GM19035 (cell line): ENCODE data around the gene FARS2.

Experiments used
- ATAC-seq: cut with Tn5 transposase; IDR thresholded peaks from one replicate; pipeline ENCODE4 v1.9.1; 2021; ENCODE audit not compliant: unreplicated experiment

FARS2 gene

DNA sequence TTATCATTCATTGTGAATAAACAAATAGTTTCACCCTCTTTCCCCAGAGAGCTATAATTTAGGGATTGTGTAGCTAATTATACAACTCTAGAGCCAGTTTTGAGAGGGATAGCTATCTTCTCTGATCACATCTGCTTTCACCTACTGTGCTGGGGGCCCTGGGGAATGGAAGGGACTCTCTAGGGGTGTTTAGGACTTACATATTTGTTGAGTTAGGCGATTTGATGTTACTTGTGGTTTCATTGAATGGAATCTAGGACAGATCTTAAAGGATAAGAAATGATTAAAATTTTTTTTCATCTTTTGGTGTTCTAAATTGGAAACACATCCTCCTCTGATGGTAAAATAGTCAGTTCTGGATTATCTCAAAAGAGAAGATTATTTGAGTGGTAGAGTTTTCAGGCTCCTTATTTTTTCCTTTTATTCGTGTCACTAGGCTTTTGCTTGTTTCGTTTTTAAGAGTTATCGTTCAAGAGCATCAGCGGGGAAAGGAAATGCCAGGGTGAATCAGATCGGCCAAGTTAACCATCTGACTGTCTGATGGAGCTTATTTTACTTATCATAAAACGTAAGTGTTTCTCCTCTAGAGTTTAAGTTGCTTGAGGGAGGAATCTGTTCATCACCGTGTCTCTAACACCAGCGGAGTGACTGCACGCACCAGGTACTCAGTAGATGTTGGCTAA, 236.7 kb downstream of the FARS2 start:
- no peak for ATAC-seq

DNA sequence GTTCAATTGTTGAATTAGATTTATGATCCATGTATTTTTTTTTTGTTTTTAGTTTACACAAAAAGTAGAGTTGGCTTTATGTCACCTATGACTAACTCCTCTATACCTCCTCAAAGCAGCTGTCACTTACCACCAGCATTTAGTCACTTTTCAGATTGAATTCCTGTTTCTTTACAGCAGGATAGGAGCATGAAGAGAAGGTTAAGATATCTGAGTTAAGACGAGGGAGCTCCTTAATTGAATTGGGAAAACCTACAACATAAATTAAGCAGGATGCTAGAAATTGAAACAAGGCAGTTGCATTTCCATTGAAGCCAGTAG, 237.2 kb downstream of the FARS2 start:
- no peak for ATAC-seq

DNA sequence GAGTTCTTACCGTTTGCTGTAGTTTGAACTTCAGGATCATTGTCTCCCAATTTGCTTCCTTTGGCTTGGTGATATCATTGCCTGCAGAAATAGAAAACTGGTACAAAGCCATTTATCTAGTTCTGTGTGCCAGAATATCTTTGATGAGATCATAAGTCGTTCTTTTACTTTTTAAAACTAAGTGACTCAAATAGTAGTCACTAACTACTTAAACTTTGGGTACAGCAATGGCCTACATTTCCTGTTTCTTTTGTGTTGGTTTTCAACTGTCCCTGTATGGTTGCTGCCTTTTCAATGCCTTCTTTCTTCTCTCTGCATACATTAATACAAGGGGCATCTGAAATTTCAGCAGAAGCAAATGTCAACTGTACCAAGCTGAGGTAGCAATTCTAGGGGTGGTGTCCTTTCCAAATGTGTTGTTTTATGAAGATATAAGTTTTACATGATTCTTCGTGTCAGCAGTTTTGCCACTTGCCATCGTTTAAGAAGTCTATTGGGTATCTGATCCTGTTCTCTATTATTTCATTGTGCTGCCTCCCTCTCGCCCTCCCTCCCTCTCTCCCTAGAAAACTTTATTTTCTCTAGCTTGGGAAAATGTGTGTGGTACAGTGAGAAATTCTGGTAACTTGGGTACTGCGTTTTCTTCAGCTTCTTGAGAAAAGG, 238.5 kb downstream of the FARS2 start:
- no peak for ATAC-seq

DNA sequence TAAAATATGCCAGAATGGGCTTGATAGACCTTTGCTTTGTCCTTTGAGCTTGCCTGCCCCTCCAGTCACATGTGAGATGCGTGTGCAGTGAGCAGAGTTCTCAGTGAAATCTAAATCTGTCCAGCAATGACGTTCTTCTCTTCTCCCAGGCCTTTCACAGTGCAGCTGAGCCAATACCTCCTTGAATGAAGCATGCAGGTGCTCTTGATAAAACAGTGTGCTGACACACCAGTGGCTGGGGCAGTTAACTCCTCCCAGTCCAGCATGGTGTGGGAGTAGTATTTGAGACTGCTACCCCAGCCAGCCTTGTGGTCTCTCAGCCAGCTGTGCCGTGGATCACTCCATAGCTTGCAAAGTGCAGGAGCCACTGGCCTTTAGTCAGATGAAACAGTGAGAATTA, 240.5 kb downstream of the FARS2 start:
- ATAC-seq: no peak

DNA sequence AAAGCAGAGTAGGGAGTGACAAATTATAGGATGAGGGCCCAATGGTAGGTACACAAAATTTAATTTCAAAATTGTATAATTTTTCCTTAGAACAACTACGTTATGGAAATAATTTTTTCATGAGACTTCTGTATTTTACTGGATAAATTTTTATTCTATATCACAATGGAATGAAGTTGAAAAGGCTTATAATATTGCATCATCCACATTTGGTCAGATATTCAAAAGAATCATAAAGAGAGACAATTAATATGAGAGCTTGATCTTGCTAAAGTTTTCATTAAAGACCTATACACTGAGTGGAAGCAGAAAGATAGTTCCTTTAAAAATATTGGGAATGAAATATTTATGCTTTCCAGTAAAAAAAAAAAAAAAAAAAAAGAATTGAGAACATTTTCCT, 242.8 kb downstream of the FARS2 start:
- ATAC-seq: no peak

DNA sequence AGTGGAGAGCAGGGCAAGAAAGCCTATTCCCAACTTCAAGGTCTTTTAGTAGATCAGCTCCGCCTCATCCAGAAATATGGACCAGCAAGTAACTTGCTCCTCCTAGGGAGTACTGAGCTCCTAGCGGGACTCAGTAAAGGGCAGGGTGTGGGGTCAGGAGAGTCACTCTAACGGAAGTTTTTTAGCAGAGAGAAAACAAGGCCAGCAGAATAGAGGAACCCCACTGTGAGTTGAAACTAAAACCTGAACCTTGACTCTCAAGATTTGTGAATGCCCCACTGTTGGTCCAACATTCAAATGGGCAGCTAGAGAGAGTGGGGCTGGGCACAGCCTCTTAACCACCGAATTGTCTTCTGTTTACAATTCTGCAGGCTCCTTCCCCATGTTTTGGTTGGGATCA, 244.8 kb downstream of the FARS2 start:
- ATAC-seq: peak; percentile 42

DNA sequence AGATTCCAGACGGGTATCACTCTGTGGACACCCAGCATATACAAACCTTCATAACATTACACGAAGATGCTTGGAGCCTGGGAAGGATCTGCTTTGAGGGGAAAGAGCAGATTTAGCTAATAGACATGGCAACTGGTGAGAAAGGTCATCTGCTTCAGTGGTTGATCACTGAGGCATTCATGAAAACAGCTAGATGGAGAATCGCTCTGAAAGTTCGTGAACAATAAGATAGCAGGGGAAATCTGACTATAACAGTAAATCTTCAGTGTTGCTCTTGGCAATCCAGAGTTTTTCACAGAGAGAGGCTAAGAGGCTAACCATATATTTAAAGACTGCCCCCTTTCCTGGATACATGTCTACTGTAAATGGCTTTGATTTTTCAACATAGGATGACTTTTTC, 245.3 kb downstream of the FARS2 start:
- peak; percentile 29 for ATAC-seq

DNA sequence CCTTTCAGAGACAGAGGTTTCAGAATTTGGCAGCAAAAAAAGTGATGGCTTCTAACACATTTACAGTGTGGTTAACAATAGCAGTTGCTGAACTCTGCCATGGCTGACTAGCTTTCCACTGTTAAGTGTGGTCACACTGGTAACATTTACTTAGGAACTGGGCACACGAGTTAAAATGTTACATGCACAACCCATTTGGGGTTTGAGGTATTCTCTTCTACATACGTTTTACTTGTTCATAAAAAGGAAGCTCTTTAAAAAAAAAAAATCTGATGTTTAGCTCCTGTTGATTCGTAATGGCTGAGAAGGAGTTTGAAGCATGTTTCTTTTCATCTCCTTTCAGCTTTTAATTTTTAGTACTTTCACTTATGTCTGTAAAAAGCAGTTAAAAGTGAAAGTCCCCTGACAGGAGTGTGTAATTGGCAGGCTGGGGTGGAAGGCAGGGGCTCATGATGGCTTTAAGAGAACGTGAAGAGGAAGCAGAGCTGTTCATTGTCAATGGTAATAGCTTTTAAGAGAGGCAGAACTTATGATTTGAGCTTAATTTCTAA, 245.9 kb downstream of the FARS2 start:
- peak; percentile 78 for ATAC-seq

DNA sequence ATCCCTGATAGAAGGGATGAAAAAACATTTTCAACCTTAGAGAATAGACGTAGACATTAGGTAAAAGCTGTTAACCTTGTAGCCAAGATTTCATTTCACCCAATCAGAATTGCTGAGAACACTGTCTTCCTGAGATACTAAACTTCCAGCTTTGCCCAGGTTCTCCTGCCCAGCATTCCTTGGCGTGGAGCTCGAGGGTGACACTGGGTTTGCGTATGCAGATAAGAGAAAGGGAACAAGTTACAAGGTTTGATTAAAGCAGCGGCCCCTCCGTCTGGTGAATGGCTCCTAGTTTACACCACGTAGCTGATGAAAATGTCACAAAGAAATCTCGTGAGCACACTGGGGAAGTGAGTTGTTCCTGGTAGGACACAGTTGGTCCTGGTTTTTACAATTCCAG, 247.8 kb downstream of the FARS2 start:
- ATAC-seq: no peak

DNA sequence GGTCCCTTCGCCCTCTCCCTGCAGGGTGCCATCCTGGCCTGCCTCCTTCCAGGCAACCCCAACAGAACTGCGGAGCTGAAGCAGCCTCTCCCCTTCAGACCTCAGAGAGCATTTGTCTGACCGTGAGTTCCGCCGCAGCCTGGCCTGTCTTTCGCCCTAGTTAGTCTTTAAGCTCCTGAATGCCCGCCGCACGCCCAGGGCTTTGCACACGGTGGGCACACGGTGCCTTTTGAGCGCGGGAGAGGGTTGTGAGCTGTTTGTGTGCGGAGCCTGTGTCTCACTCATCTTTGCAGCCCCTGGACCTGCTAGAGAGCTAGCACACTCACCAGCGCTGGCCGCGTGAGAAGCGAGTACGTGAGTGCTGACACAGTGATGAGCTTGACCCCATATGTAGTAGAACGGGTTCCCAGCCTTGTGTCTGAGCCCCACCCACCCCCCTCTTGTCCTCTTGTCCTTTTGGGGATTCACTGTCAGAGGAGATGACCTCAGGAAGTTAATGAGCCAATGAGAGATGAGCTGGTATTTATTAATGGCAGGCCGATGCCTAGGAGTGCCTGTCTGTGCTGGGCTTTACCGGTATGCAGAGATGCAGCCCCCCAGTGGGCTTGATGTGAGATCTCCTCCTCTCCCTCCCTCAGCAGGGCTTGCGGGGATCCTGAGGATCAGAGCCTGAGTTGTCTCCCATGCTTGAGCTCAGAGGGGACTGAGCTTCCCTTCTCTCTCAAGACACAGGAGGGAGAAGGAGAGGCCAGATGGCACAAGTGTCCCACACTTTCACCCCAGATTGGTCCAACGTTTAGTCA, 249.2 kb downstream of the FARS2 start:
- no peak for ATAC-seq

DNA sequence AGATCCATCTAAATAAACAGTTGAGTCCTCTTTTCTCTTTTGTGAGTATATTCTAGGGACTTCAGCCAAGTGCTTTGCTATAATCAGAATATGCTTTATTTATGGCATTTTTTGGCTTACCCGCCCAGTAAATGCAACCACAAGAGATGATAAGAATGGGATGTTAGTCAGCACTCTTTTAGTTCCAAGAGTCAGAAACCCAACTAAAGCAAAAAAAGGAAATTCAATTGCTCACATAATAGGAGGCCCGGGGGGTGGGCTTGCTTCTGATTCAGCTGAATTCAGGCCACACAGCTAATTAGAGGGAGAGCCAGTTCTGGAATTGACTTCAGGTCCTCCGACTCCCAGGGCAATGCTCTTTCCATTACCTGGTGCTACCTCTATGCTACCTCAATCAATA, 250.6 kb downstream of the FARS2 start:
- ATAC-seq: no peak

DNA sequence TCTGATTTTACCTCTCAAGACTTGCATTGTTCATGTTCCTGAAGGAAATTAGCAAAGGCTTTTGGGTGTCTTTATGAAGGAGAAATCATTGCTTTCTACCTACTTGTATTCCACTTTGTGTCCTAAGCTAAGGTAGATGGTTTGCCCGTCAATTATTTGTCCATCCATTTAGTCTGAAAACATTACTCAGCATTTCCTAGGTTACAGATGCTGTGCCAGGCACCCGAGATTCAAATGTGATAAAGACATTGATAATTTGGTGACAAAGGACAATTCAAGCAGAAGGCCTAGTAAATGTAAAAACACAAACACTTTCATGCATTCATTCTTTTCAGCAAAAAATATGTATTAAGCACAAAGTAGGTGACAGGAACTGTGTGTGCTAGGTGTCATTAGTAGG, 251.1 kb downstream of the FARS2 start:
- ATAC-seq: no peak

DNA sequence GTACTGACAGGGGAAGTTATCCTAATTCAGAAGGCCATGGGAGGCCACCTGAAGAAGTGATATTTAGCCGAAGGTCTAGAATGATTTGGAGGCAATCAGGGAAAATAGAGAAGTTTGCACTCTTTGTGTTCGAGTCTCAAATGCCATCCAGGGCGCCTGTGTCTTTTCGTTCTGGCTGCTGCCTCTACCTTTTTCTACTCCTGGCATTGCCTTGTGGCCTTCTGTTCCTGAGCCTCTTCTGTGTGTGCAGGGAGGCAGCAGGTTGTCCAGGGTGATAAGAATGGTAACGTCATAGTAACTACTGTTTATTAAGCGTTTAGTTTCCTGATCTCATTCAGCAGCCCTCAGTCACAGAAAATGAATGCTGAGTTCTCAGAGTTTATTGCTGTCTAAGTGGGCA, 252.1 kb downstream of the FARS2 start:
- ATAC-seq: no peak

DNA sequence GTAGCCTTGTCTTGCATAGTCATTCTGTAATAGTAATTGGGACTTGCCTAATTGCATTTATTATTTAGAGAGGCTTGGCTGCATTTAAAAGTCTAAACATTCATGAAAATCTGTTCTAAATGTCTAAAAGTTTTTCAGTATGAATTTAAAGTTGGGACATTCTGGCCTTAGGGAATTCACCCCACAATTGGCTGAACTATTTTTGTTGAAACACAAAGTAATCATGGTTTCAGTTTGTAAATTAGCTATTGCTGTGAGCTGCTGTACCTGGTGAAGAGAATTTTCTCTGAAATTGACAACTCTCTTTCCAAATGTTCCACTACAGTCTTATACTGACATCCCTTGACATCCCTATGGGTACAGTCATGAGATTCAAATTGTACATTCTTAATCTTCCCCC, 253.0 kb downstream of the FARS2 start:
- ATAC-seq: no peak

DNA sequence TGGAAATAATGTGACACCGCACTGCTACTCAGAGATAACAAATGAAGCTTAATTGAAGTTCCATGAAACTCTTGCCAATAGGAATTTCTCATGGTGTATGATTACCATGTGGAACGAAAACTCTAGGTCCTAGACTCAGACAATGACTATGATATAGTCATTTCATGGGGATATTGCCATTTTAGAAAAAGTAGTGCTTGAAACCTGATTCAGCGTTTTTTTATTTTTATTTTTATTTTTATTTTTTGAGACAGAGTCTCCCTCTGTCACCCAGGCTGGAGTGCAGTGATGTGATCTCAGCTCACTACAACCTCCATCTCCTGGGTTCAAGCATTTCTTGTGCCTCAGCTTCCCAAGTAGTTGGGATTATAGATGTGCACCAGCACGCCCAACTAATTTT, 253.9 kb downstream of the FARS2 start:
- ATAC-seq: no peak

DNA sequence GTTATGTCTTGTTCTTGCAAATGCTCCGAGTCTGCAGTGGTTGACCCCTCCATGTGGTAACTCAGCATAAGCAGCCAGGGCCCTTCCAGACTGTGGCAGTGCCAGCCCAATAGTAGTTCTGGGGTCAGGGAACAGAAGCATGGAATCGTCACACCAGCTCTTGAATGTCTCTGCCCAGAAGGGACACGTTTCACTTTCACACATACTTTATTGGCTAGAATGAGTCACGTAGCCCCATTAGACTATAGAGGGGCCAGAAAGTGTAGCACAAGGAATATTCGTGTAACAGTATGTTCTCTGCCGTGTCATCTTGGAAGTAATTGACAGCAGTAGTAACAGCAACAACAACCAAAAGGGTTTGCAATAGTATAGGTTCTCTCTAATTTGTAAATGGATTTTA, 254.7 kb downstream of the FARS2 start:
- ATAC-seq: no peak

DNA sequence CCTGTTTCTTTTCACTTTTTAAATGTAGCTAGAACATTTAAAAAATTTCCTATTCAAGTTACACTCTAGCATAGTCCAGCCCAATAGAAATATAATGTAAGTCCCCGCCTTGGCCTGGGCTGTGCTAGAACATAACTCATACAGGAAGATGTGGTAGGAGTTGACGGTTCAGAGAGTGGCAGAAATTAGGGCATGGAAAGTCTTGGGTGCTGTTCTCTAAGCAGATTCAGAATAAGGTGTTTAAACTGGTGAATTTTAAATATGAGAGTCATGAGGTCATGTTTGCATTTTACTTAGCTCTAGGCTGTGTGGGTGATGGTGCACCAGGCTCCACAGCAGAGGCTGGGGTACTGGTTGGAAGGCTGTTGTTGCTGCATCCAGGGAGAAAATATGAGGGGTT, 256.5 kb downstream of the FARS2 start:
- ATAC-seq: no peak

DNA sequence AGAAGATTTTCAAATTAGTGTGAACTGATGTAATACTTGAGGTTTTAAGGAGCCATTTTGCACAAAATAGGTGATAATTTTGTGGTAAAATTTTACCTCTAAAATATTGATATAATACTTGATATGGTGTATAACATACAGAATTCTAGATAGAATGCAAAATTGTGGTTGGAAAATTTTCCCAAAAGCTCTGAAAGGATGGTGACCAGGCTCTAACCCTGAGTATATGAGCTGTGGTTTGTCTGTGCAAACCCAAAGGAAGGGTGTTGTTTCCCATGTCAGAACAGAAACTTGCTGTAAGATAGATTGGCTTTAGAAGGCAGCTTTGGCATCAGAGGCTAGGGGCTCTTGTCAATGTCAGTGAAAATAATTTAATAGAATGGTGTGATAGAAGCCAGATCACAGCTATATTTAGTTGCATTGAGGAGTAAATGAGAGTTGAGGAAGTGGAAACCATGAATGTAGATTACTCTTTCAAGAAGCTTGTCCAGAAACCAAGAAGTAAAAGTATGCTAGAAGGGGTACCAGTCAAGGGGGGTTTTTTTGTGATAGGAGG, 257.7 kb downstream of the FARS2 start:
- ATAC-seq: no peak

DNA sequence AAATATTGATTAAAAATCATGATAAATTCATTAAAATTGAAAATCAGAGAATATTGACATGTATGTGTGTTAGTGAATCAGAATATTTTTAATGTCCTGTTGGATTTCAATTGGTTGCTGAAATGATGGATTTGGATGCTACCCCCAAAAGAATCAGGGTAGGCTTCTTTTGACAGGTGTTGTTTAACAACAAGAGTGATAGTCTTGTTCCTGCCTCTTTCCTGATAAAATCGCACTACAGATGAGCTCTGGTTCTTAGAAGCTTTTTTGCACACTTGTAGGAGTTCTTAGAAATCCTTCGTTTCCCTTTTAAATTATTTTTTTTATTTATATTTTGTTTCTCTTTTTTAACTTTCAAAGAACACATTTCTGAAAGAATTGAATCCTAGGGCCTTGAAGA, 259.5 kb downstream of the FARS2 start:
- ATAC-seq: no peak

DNA sequence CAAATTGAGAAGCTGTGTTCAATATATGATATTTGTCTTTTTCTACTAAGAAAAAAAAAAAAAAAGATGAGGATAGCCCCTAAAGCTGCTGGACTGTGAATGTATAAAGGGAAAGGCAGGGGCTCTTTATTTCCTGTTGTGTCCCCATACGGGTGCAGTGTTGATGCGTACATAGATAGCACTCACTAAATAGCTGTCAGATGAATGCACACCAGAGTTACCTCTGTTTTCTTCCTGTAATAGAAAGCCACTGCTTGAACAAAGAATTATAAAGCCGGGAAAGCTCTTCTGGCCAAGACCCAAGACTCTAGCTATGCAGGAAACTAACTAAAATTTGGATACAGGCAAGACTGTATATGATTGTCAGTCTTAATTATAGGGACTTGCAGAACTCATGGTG, 260.0 kb downstream of the FARS2 start:
- no peak for ATAC-seq

DNA sequence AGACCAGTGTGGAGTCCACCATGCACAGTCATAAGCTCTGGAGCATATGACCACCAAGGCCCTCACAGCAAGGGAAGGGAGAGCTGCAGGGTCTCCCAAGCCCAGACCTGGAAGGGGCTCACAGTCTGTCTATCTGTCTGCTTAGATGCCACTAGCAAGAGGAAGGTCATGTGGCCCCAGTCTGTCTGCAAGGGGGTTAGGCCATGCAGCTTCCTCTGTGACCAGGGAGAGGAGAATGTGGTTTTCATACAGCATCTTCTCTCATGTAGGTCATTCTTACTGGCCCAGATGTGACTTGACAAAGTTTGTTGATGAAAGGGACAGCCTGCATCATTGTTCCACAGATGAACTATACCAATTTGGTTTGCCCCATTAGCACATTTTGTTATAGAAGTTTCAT, 260.8 kb downstream of the FARS2 start:
- no peak for ATAC-seq

DNA sequence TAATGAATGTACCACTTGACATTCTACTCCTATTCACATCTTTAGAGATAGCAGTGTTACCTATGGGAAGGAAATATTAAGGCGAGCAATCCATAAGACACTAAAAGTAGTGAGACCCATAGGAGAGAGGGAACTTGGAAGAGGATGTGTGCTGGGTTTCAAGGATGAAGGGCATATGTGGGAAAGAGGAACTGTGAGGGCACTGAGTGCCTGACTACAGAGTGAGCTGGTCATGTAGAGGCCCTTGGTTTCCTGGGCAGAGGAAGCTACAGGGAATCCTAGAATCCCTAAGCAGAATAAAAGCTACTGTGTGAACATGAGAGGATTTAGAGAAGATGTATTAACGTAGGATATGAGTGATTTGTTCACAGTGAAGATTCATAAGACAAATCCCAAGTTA, 262.8 kb downstream of the FARS2 start:
- no peak for ATAC-seq
